ENCODE results near the gene FSTL4. TPM values are rescaled to one million over a fixed set of nuclear protein-coding genes. Genes with fewer than 3 reads are reported as not detected.
"Not testable (repeated sequence)": the region's sequence is repeated elsewhere in the genome, so short reads cannot be mapped to it uniquely, and the experiment has no call there.

FSTL4 gene
- total and polyA plus RNA-seq, 2 of the 4 experiments (the other 2 are of a cell fraction) = 0.18 TPM; not detected in 1

DNA sequence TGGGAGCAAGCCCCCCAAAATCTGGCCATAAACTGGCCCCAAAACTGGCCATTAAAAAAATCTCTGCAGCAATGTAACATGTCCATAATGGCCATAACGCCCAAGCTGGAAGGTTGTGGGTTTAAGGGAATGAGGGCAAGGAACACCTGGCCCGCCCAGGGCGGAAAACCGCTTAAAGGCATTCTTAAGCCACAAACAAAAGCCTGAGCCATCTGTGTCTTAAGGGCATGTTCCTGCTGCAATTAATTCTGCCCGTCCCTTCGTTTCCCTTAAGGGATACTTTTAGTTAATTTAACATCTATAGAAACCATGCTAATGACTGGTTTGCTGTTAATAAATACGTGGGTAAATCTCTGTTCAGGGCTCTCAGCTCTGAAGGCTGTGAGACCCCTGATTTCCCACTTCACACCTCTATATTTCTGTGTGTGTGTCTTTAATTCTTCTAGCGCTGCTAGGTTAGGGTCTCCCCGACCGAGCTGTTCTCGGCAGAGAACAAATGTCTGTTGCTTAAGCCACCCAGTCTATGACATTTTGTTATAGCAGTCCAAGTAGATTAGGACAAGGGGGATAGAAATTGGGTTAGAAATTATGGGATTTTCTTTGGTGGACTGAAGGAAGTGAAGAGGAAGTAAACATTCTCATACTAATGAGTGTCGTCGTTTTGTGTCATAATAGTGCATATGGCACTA lies 77.0 kb downstream of the FSTL4 start:
- BruUV-seq (replicated peaks); H2AK9ac ChIP-seq (replicated peaks; ENCODE audit: low read depth, low read length, poor library complexity); H2BK120ac ChIP-seq (ENCODE audit: low read depth, low read length); H2BK20ac ChIP-seq (ENCODE audit: low read depth, low read length); H3K4me3 ChIP-seq (ENCODE audit: insufficient read depth, low read depth, low read length); H3K4me2 ChIP-seq (ENCODE audit: low read depth, low read length); H3K27me3 ChIP-seq (ENCODE audit: control insufficient read depth, insufficient read depth, low read length); H4K8ac ChIP-seq (ENCODE audit: low read depth in 2 of 2, low read length in 2 of 2); CTCF ChIA-PET; H3K56ac ChIP-seq (ENCODE audit: extremely low read depth, insufficient read depth, low read length); H2BK5ac ChIP-seq (ENCODE audit: low read depth, low read length, poor library complexity, severe bottlenecking); H3K9ac ChIP-seq (ENCODE audit: low read depth, low read length); H4K91ac ChIP-seq (ENCODE audit: insufficient read depth, low read depth, low read length); H3K18ac ChIP-seq (ENCODE audit: low read depth, low read length); dilution Hi-C loops (cut with HindIII; ENCODE audit: low sequenced_read_pairs, unreplicated experiment); H4K20me1 ChIP-seq (ENCODE audit: insufficient read depth, low read length); H3K14ac ChIP-seq (replicated peaks; ENCODE audit: low read depth, low read length); H3K27ac ChIP-seq (ENCODE audit: insufficient read depth, low read length); H3K36me3 ChIP-seq (ENCODE audit: control insufficient read depth, insufficient read depth, low read length); H4K5ac ChIP-seq (ENCODE audit: low read depth, low read length); H3K9me1 ChIP-seq (ENCODE audit: insufficient read depth, low read length); DNase-seq; in situ Hi-C loops (cut with MboI; ENCODE audit: low sequenced_read_pairs); H2BK15ac ChIP-seq (ENCODE audit: low read depth, low read length); H2AFZ ChIP-seq (replicated peaks; ENCODE audit: low read length, poor library complexity); H3K79me1 ChIP-seq (ENCODE audit: low read depth in 1 of 2, low read length in 2 of 2); H3K4ac ChIP-seq (ENCODE audit: low read depth, low read length); H3K4me1 ChIP-seq (ENCODE audit: control insufficient read depth, insufficient read depth, low read length); H3K23ac ChIP-seq (ENCODE audit: low read depth, low read length); H3K9me3 ChIP-seq (ENCODE audit: control insufficient read depth, insufficient read depth, low read length); ATAC-seq (ENCODE audit: low read depth); POLR2A ChIA-PET (ENCODE audit: unreplicated experiment); H2AK5ac ChIP-seq (ENCODE audit: low read depth, low read length): not testable (repeated sequence)
- no CpG with 5 or more reads among the region's 13 CpGs for WGBS, 2 experiments (ENCODE audit: extremely low coverage in 2 of 2, insufficient read length in 1 of 2)
- intact Hi-C loops (cut with micrococcal nuclease) = loop anchor here (5.0 kb wide), 1 partner anchor 423 kb away; no protein-coding TSS in a partner anchor

Measured in IMR-90 (cell line).